ENCODE data around the gene CBX6. TPM values are rescaled to one million over a fixed set of nuclear protein-coding genes. Genes with fewer than 3 reads are reported as not detected.
A peak's percentile ranks its signal among the peaks of the same experiment; 100 is the strongest.

The CBX6 gene
- total and polyA plus RNA-seq, 9 of the 15 experiments (the other 6 are each of a cell fraction or from before 2014, with no cell fraction given): 0.75 to 31.6 (median 8.0) TPM

- intact Hi-C loops (cut with micrococcal nuclease): loop anchor here (5.0 to 10.0 kb wide), 3 partner anchors 52 to 139 kb away; partner anchors contain the start of gene APOBEC3C
- peak; percentile 68 for ATAC-seq
- Histone ChIP-seq H3K27ac (ENCODE audit: extremely low read depth, low read depth, low read length) (peak overlapping the region; percentile 68), H3K4me2 (ENCODE audit: insufficient read depth, low read length) (peak overlapping the region; percentile 85), H3K4me3 (peak overlapping the region; percentile 62), H3K9me1 (ENCODE audit: control insufficient read depth, insufficient read depth, low read length) (no peaks in the 10 kb centered on the region), H3K9me3 (replicated peaks; ENCODE audit: control insufficient read depth, insufficient read depth, low read depth, low read length) (no peaks in the 10 kb centered on the region), H2AFZ (ENCODE audit: low read depth, low read length) (peak overlapping the region; percentile 96), H3K36me3 (ENCODE audit: control insufficient read depth, insufficient read depth, low read length) (peaks cover 22% of the 10 kb centered on the region; the same call in 2 of the 3 replicates), H3K79me2 (ENCODE audit: control insufficient read depth, insufficient read depth, low read length) (peaks cover 29% of the 10 kb centered on the region), H3K27me3 (ENCODE audit: control insufficient read depth in 2 of 2, insufficient read depth in 2 of 2, low read length in 2 of 2) (peaks cover 0 to 5% of the 10 kb centered on the region in 2 experiments; a peak in 2 of 5 replicates), H3K4me1 (replicated peaks in 1 of 2; ENCODE audit: control insufficient read depth in 2 of 2, insufficient read depth in 2 of 2, low read length in 2 of 2) (peaks cover 13 to 27% of the 10 kb centered on the region in 2 experiments), H3K9ac (ENCODE audit: insufficient read depth in 1 of 2, low read depth in 2 of 2, low read length in 2 of 2) (peak overlapping the region; percentile 67 to 90), H4K20me1 (replicated peaks; ENCODE audit: control insufficient read depth, insufficient read depth, low read length) (no peaks in the 10 kb centered on the region; the same call in 1 of the 2 replicates)
- ChIA-PET CTCF (ENCODE audit: low intra/inter-chr PET ratio) (interaction anchor here (0.6 to 0.7 kb wide), 2 partner anchors 42 to 1183 kb away, joined by 3 to 4 read pairs; no protein-coding TSS in a partner anchor), POLR2A (interaction anchor here (1.0 kb wide), 1 partner anchor 28 kb away, joined by 3 read pairs; no protein-coding TSS in a partner anchor)
- in situ Hi-C loops (cut with MboI): no loop called here
- FAIRE-seq: peak; percentile 46
- peak; percentile 48 to 70 (median 58) for DNase-seq (ENCODE audit: extremely low read depth in 1 of 4, low spot score in 3 of 4)
- 0% methylated on average over 14 of the region's 37 CpGs for WGBS (ENCODE audit: insufficient coverage, low coverage, missing lambda C conversion rate)
- BruUV-seq (replicated peaks): no TSS peak
- TF ChIP-seq FIP1L1 (IDR thresholded peaks at IDR 0.05; ENCODE audit: low read depth, low read length, poor library complexity, severe bottlenecking) (peak; percentile 33), MYC (IDR thresholded peaks at IDR 0.05; ENCODE audit: low read depth, low read length) (peak; percentile 19; the same call in 1 of the 2 replicates), MYC (CRISPR knock-in tag; IDR thresholded peaks at IDR 0.05; ENCODE audit: borderline replicate concordance, low read depth) (no peak), YY1 (IDR thresholded peaks at IDR 0.05; ENCODE audit: borderline replicate concordance in 1 of 3, control insufficient read depth in 1 of 3, extremely low read depth in 1 of 3, insufficient read depth in 3 of 3, insufficient read length in 1 of 3, insufficient replicate concordance in 2 of 3, low read depth in 1 of 3, low read length in 2 of 3) (peak in 2 of 3 experiments; percentile 73 to 88), SUPT5H (IDR thresholded peaks at IDR 0.05) (0 out of 2 replicates have a peak, but pooled peaks have one; percentile 24), ZNF174 (CRISPR knock-in tag; IDR thresholded peaks at IDR 0.05) (no peak), PRDM10 (IDR thresholded peaks at IDR 0.05; ENCODE audit: partially characterized antibody) (peak; percentile 43), ARID1B (IDR thresholded peaks at IDR 0.05) (no peak; the same call in 1 of the 2 replicates), ATF1 (CRISPR knock-in tag; IDR thresholded peaks at IDR 0.05) (no peak), ATF1 (tag; IDR thresholded peaks at IDR 0.05) (peak; percentile 51; the same call in 1 of the 2 replicates), L3MBTL2 (IDR thresholded peaks at IDR 0.05) (no peak; the same call in 1 of the 2 replicates), PHTF2 (CRISPR knock-in tag; IDR thresholded peaks at IDR 0.05) (no peak), E2F6 (IDR thresholded peaks at IDR 0.05; ENCODE audit: borderline replicate concordance in 1 of 2, extremely low read depth in 1 of 2, insufficient read depth in 1 of 2, insufficient read length in 1 of 2, low read depth in 1 of 2, low read length in 1 of 2, poor library complexity in 1 of 2, severe bottlenecking in 1 of 2) (peak in 1 of 2 experiments; percentile 6), TAF7 (tag; IDR thresholded peaks at IDR 0.05) (peak; percentile 62; the same call in 1 of the 2 replicates), ZFX (CRISPR knock-in tag; IDR thresholded peaks at IDR 0.05) (peak; percentile 85)
Measured at GRCh38 chr22:38872831-38873248, 824 bp upstream of the CBX6 start.

Data from K562 (cell line).